Bone marrow (tissue), 2 donors: ENCODE measurements around the gene HNRNPF.
"Not testable (repeated sequence)": the region's sequence is repeated elsewhere in the genome, so short reads cannot be mapped to it uniquely, and the experiment has no call there.

Experiments used
- DNase-seq, 2 donors: peaks; one replicate each; lab custom pipeline; 2025; lab: John Stamatoyannopoulos, UW

HNRNPF gene, protein sequence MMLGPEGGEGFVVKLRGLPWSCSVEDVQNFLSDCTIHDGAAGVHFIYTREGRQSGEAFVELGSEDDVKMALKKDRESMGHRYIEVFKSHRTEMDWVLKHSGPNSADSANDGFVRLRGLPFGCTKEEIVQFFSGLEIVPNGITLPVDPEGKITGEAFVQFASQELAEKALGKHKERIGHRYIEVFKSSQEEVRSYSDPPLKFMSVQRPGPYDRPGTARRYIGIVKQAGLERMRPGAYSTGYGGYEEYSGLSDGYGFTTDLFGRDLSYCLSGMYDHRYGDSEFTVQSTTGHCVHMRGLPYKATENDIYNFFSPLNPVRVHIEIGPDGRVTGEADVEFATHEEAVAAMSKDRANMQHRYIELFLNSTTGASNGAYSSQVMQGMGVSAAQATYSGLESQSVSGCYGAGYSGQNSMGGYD

DNA sequence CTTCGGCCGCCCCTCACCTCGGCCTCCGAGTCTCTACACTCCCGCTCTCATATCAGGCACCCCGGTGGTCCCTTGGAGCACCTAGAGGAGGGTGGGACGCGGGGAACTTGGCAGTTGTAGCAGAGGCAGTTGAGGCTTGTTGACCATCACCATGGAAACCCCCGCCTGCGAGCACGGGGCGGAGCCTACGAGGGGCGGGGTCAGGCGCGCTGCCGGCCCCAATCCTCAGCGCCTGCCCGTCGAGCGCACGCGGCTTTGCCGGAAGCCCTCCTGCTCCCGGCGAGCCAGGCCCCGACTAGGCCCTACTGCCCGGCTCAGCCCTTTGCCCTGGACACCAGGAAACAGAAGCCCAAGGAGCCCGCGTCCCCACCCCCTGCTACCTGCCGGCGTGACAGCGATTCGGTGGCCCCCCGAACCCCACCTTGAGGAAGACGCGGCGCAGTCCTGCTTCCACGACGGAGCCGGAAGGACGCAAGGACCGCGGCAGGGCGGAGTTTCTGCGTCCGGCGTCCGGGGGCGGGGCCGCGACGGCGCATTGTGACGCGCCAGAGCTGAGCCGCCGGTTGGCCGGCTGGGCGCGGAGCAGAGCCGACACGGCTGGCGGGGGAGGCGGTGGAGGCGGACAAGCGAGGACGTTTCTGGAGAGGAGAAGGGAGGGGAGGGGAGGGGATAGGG lies at the start of gene HNRNPF:
Gene HNRNPF (minus strand): TSS at position 477 of the 675 bp plus-strand sequence. CDS start 21,302 bp downstream, outside the sequence.
- peak; percentile 77 to 93 for DNase-seq

DNA sequence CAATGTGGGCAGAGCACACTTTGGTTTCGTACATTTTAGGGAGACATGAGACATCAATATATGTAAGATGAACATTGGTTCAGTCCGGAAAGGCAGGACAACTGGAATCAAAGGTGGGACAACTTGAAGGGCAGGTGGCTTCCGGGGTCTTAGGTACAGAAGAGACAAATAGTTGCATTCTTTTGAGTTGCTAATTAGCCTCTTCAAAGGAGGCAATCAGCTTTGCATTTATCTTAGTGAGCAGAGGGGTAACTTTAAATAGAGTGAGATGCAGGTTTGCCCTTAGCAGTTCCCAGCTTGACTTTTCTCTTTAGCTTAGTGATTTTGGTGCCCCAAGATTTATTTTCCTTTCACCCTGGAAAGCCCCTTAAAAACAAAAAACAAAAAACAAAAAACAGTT lies 49.2 kb upstream of the HNRNPF start:
- no peak for DNase-seq

DNA sequence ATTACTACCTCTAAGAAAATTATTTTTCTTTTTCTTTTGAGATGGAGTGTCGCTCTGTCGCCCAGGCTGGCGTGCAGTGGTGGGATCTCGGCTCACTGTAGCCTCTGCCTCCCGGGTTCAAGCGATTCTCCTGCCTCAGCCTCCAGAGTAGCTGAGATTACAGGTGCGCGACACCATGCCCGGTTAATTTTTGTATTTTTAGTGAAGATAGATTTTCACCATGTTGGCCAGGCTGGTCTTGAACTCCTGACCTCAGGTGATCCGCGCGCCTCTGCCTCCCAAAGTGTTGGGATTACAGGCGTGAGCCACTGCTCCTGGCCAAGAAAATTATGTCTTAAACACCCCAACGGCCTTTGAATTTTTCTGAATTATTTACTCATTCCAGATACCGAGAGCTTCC lies 47.6 kb upstream of the HNRNPF start:
- DNase-seq: not testable (repeated sequence)

DNA sequence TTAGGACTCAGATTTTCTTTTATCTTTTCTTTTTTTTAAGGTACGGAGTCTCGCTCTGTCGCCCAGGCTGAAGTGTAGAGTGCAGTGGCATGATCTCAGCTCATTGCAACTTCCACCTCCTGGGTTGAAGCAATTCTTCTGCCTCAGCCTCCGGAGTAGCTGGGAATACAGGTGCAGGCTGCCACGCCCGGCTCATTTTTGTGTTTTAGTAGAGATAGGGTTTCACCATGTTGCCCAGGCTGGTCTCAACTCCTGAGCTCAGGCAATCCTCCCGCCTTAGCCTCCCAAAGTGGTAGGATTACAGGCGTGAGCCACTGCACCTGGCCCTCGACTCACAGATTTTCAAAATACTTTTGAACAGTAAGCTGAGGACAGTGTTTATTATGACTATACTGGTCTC lies 45.0 kb upstream of the HNRNPF start:
- not testable (repeated sequence) for DNase-seq

DNA sequence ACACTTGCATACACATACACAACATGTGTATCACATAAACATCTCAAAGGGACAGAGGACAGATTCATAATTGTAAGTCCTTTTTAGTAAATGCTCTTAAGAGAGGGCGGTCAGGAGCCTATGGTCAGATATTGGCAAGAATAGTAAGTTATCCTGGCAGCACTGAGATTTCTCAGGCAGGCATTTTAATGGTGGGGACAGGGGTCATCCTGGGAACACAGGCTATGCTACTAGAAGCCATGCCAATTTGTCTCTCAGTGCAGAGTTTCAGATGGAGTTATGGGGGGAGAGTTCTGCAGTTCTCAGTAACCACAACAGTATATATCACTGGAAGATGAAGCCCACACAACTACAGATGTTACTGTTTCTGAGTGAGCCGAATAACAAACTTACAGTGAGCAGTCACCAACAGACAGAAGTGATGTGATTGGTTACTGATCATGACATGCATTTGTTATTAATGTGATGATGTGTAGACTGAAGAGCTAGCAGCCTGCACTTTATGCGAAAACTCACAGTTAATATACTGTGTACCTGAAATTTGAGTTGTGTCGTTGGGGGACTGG lies 44.4 kb upstream of the HNRNPF start:
- no peak for DNase-seq

DNA sequence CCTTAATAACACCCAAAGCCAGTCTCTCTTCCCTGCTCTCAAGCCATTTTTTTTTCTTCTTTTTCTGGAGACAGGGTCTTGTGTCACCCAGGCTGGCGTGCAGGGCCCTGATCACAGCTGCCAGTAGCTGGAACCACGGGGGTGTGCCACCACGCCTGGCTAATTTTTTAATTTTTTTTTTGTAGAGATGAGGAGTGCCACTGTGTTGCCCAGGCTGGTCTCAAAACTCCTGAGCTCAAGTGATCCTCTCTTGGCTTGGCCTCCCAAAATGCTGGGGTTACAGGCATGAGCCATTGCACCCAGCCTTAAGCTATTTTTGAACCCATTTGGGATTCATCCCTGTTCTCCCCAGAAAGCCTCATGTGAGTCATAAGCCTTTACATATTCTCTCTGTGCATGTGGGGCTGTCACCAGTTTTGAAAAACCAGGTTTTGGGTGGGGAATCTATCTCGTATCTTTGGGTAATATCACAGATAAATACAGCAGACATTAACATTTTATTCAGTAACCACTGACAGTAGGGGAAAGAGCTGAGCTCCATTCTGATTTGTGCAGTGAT lies 43.4 kb upstream of the HNRNPF start:
- no peak for DNase-seq

DNA sequence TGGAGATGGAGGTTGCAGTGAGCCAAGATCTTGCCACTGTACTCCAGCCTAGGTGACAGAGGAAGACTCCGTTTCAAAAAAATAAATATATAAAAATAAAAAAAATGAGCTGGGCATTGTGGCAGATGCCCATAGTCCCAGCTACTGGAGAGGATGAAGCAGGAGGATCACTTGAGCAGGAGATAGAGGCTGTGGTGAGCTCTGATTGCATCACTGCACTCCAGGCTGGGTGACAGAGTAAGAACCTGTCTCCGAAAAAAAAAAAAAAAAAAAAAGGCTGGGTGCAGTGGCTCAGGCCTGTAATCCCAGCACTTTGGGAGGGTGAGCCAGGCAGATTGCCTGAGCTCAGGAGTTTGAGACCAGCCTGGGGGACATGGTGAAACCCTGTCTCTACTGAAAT lies 39.8 kb upstream of the HNRNPF start:
- no peak for DNase-seq

DNA sequence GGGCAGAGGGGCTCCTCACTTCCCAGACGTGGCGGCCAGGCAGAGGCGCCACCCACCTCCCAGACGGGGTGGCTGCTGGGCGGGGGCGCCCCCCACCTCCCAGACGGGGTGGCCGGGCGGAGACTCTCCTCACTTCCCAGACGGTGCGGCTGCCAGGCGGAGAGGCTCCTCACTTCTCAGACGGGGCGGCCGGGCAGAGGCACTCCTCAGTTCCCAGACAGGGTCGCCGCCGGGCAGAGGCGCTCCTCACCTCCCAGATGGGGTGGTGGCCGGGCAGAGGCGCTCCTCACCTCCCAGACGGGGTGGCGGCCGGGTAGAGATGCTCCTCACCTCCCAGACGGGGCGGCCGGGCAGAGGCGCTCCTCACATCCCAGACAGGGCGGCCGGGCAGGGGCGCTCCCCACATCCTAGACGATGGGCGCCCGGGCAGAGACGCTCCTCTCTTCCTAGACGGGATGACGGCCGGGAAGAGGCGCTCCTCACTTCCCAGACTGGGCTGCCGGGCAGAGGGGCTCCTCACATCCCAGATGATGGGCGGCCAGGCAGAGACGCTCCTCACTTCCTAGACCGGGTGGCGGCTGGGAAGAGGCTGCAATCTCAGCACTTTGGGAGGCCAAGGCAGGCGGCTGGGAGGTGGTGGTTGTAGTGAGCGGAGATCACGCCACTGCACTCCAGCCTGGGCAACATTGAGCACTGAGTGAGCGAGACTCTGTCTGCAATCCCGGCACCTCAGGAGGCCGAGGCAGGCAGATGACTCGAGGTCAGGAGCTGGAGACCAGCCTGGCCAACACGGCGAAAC lies 37.4 kb upstream of the HNRNPF start:
- not testable (repeated sequence) for DNase-seq

DNA sequence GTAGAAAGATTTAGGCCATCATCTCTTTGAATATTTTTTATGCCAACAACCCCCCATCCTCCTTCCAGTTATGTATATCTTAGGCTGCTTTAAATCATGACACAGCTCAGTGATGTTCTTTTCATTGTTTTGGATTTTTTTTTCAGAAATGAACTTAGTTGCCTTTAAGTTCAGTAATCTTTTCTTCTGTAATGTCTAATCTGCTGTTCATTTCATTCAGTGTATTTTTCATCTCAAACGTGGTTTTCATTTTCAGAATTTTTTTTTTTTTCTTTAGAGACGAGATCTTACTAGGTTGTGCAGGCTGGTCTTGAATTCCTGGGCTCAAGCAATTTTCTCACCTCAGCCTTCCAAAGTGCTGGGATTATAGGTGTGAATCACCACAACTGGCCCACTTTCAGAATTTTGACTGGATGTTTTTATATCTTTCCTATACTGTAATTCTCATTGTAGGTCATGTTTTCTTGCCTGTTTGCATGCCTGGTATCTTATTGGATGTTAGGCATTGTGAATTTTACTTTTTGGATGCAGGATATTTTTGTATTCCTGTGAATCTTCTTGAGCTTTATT lies 36.0 kb upstream of the HNRNPF start:
- no peak for DNase-seq

DNA sequence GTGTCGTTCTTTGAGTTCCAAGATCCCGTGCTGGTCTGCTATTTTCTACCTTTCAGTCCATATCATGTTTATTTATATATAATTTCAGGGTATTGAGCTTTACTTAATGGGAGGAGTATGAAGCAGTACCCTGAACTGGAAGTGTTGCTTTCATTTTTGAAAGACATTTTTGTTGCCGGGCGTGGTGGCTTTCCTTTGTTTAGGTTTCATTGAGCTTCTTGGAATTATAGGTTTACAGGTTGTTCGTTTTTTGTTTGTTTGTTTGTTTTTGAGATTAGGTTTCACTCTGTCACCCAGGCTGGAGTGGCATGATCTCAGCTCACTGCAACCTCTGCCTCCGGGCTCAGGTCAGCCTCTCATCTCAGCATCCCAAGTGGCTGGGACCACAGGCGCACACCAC lies 35.3 kb upstream of the HNRNPF start:
- DNase-seq: no peak

DNA sequence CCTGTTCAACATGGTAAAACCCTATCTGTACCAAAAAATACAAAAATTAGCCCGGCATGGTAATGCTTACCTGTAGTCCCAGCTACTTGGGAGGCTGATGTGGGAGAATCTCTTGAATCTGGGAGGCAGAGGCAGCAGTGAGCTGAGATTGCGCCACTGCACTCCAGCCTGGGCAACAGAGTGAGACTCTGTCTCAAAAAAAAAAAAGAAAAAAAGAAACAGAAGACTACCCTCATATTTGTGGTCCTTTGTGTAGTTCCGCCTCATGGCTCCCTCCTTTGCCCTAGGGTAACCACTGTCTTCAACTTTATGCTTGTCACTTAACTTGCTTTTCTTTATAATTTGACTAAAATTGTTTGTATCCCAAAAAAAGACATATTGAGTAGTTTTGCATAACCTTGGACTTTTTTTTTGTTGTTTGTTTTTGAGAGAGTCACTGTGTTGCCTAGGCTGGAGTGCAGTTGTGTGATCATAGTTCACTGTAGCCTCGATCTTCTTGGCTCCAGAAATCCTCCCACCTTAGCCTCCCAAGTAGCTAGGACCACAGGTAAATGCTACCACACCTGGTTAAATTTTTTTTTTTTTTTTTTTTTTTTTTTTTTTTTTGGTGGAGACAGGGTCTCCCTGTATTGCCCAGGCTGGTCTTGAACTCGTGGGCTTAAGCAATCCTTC lies 31.6 kb upstream of the HNRNPF start:
- DNase-seq: no peak

DNA sequence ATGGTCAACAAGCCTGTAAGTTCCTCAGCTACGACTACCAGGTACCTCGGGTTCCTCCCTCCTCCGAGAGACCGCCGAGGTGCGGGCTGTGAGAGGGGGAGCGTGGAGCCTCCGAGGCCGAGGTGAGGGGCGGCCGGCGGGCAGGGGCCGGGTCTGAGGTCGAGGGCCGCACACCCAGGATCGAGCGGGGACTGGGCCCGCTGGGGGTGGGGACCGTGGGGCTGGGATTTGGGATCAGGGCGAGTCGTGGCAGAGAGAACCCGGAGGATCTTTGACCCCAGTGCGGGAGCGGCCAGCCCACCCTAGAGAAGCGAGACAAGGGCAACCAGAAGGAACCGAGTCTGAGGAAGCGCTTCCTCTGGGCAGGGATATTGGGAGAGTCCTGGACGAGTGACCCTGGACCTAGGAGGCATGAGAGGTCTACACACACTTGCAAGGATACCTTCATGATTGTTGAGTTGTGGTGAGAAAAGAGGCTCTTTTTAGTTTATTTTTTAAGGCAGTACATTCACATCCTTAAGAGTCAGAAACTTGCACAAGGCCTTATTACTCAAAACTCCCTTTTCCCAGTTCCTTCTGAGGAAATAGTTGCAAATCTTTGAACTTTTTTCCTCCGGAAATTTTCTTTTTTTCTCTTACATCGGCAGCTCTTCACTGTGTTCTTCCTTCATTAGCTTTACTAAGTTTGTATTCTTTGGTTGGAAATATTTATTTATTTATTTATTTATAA lies 28.3 kb upstream of the HNRNPF start:
- DNase-seq: no peak

DNA sequence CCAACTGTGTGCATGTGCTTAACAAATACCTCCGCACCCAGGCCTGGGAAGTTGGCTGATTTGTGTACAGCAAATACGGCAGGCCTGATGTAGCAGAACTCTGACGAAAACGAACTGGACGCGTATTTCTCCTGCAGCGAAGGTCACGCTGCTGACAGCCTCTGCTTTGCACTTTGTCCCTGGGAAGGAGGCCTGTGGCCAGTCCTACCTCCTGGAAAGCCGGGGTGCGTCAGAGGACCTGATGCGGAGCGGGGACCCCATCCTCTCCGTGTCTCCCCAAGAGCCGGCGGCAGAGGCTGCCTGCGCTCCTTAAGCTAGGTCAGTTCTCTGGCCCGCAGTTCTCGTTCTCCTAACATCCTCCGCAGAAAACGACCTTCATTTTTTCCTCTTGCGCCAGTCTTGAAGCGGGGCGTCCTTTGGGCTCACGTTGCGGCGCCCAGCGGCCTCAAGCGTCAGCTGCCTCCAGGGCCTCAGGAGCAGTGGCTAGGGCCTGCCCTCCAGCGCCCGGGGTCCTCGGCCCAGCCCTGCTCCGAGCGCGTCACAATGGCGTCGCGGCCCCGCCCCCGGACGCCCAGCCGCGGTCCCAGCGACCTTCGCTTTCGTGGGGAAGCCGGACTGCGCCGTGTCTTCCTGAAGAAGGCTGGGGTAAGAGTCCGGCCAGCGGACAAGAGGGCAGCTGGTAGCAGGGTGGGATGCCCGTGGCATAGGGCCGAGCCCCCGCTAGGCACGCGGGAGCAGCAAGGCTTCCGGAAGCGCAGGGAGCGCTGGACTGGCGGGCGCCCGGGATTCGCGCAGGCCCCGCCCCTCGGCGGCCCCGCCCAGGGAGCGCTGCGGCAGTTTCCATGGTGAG lies 27.5 kb upstream of the HNRNPF start, which contains the start of gene ZNF487:
Gene ZNF487 (plus strand): TSS at position 821 of the 850 bp plus-strand sequence. CDS start 38,703 bp downstream, outside the sequence.
- DNase-seq: peak; percentile 72 to 92

DNA sequence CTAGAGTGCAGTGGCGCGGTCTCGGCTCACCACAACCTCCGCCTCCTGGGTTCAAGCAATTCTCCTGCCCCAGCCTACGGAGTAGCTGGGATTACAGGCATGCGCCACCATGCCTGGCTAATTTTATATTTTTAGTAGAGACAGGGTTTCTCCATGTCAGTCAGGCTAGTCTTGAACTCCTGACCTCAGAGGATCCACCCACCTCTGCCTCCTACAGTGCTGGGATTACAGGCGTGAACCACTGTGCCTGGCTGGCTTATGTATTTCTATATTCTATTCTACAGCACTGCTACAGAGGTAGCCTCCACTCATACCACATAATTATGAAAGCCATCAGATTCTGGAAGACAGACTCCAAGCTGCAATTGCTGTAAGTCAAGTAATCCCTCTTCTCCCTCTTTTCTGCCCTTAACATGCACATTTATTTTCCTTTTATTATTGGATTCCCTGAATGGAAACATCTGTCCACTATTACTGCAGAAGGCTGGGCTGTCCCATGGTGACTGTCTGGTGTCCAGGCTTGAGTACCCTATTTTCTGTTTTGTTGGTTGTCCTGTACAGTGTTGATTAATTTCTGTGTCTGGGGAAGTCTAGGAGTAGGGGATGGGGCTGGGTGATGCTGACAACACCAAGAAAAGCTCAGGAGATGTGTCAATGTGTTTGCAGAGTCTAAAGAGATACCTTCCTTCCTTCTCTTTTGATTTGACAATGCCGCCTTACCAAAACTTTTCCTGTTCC lies 22.1 kb upstream of the HNRNPF start:
- no peak for DNase-seq

DNA sequence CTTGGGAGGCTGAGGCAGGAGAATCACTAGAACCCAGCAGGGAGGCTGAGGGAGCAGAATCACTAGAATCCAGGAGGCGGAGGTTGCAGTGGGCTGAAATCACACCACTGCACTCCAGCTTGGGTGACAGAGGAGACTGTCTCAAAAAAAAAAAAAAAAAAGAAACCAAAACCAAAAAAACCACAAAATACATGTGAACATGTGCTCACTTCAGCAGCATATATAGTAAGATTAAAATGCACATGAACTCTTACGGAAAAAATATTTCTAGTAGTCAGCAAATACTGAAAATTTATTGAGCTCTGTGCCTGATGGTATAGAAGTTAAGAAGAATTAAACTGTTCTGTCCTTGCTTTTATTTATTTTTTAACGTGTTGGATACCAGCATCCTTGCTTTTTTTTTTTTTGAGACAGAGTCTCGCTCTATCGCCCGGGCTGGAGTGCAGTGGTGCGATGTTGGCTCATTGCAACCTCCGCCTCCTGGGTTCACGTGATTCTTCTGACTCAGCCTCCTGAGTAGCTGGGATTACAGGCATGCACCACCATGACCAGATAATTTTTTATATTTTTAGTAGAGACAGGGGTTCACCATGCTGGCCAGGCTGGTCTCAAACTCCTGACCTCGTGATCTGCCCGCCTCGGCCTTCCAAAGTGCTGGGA lies 18.3 kb upstream of the HNRNPF start:
- DNase-seq: no peak

DNA sequence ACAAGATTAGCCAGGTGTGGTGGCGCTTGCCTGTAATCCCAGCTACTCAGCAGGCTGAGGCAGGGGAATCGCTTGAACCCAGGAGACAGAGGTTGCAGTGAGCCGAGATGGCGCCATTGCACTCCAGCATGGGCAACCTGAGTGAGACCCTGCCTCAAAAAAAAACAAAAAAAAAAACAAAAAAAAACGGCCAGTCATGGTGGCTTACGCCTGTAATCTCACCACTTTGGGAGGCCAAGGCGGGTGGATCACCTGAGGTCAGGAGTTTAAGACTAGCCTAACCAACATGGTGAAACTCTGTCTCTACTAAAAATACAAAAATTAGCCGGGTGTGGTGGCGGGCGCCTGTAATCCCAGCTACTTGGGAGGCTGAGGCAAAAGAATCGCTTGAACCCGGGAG lies 17.5 kb upstream of the HNRNPF start:
- not testable (repeated sequence) for DNase-seq

DNA sequence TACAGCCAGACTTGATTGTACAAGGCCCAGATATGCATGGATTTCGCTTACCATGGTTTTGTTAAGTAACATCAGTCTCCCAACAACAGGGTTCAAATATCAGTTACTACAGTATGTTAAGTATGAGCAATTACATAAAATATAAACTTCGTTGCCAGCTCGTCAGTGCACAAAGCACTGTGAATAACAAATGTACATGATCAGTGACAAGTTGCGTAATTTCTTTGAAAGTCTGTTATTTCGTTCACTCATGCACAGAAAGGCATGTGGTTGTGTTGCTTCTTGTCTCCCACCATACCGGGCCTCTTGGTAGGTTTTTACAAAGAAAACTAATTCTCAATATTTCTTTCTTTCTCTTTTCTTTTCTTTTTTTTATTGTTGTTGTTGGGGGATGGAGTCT lies 15.4 kb upstream of the HNRNPF start:
- no peak for DNase-seq

DNA sequence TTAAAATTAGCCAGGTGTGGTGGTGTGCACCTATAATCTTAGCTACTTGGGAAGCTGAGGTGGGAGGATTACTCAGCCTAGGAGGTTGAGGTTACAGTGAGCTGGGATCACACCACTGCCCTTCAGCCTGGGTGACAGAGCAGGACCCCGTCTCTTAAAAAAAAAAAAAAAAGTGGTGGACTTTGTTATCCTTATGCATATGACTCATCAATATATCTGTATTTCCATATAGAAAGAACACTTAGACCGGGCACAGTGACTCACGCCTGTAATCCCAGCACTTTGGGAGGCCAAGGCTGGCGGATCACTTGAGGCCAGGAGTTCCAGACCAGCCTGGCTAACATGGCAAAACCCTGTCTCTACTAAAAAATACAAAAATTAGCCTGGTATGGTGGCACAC lies 13.0 kb upstream of the HNRNPF start:
- not testable (repeated sequence) for DNase-seq
